SK-N-SH (cell line): Measurements from ENCODE around the gene GPN3. TPM values are rescaled to one million over a fixed set of nuclear protein-coding genes. Genes with fewer than 3 reads are reported as not detected.
A peak's percentile ranks its signal among the peaks of the same experiment; 100 is the strongest.

Experiments used
- CTCF ChIA-PET: fragments of 300-600, 350-600 bp; formaldehyde crosslinking; extraction: SDS; loops from one replicate; lab custom pipeline; 2021; lab: Yijun Ruan, JAX
- POLR2A ChIA-PET: fragments of 350-600 bp; sonication (Branson Sonifier 250); formaldehyde crosslinking; extraction: SDS; loops from one replicate; lab custom pipeline; 2020; ENCODE audit warnings: antibody characterized with exemption, inconsistent platforms; lab: Yijun Ruan, JAX
- DNase-seq: peaks from one replicate; pipeline ENCODE4 v3.0.0; 2012
- H2AFZ ChIP-seq: fragments of 200-600 bp; sonication (generic); 2 replicates; pipeline ENCODE4 v1.8.1; 2016; ENCODE audit warnings: antibody characterized with exemption, mild to moderate bottlenecking, low read depth
- H3F3A ChIP-seq: fragments of 200-600 bp; sonication (generic); replicated peaks from 2 replicates; pipeline ENCODE3; 2016; ENCODE audit warnings: antibody characterized with exemption, mild to moderate bottlenecking; ENCODE audit not compliant: insufficient read depth
- H3K27ac ChIP-seq, 2 experiments: fragments of 200-500 bp in 1 of 2; fragments of 200-600 bp in 1 of 2; sonication (Bioruptor generic) in 1 of 2; sonication (generic), shearing (Covaris generic) in 1 of 2; 2 replicates each; pipeline versions ENCODE4 v1.5.1 to v1.6.1; 2014 to 2016; ENCODE audit warnings: low read depth in 2 of 2, inconsistent platforms in 1 of 2, low read length in 1 of 2, mild to moderate bottlenecking in 1 of 2, mixed read lengths in 1 of 2
- H3K27me3 ChIP-seq: fragments of 200-600 bp; sonication (generic), shearing (Covaris generic); 2 replicates; pipeline ENCODE4 v1.6.1; 2016; ENCODE audit warnings: mixed run types; ENCODE audit not compliant: insufficient read depth
- H3K36me3 ChIP-seq, 2 experiments: fragments of 200-500 bp in 1 of 2; fragments of 200-600 bp in 1 of 2; sonication (Bioruptor generic) in 1 of 2; sonication (generic) in 1 of 2; replicated peaks in 1 of 2; 2 replicates each; pipeline versions ENCODE3 to v1.5.1; 2014 to 2016; ENCODE audit warnings: low read length in 1 of 2, mild to moderate bottlenecking in 1 of 2; ENCODE audit not compliant: insufficient read depth in 2 of 2, control insufficient read depth in 1 of 2
- H3K4me1 ChIP-seq, 2 experiments: fragments of 200-500 bp in 1 of 2; fragments of 200-600 bp in 1 of 2; sonication (Bioruptor generic) in 1 of 2; sonication (generic), shearing (Covaris generic) in 1 of 2; 2 replicates each; pipeline versions ENCODE4 v1.5.1 to v1.6.1; 2014 to 2016; ENCODE audit warnings: low read depth in 1 of 2, low read length in 1 of 2, mixed run types in 1 of 2; ENCODE audit not compliant: insufficient read depth in 2 of 2, control insufficient read depth in 1 of 2
- H3K4me2 ChIP-seq: fragments of 200-600 bp; sonication (generic), shearing (Covaris generic); 2 replicates; pipeline ENCODE4 v1.6.1; 2017; ENCODE audit warnings: mixed run types
- H3K4me3 ChIP-seq, 2 experiments: fragments of 200-500 bp in 1 of 2; fragments of 200-600 bp in 1 of 2; sonication (Bioruptor generic) in 1 of 2; sonication (generic), shearing (Covaris generic) in 1 of 2; 2 replicates each; pipeline versions ENCODE4 v1.5.1 to v1.8.1; 2014 to 2016; ENCODE audit warnings: low read depth in 2 of 2, inconsistent platforms in 1 of 2, low read length in 1 of 2, mild to moderate bottlenecking in 1 of 2, mixed read lengths in 1 of 2, moderate library complexity in 1 of 2
- H3K79me2 ChIP-seq: fragments of 200-600 bp; sonication (generic); 2 replicates; pipeline ENCODE4 v1.8.1; 2017; ENCODE audit warnings: mild to moderate bottlenecking; ENCODE audit not compliant: insufficient read depth
- H3K9ac ChIP-seq: fragments of 200-600 bp; sonication (generic); 2 replicates; pipeline ENCODE4 v1.6.1; 2017; ENCODE audit warnings: mixed run types
- H3K9me2 ChIP-seq: fragments of 200-600 bp; sonication (generic); 2 replicates; pipeline ENCODE4 v1.6.1; 2017; ENCODE audit warnings: mixed run types
- H3K9me3 ChIP-seq: fragments of 200-600 bp; sonication (generic); 2 replicates; pipeline ENCODE4 v1.6.1; 2017; ENCODE audit warnings: mixed run types, mild to moderate bottlenecking, moderate library complexity
- H4K20me1 ChIP-seq: fragments of 200-600 bp; sonication (generic); 2 replicates; pipeline ENCODE4 v1.6.1; 2017; ENCODE audit warnings: mild to moderate bottlenecking, mixed run types; ENCODE audit not compliant: insufficient read depth
- CHD2 ChIP-seq: fragments of 150-350 bp; IDR thresholded peaks from 2 replicates; pipeline ENCODE4 v1.6.1; 2018; ENCODE audit warnings: low read length; ENCODE audit not compliant: partially characterized antibody
- ELF1 ChIP-seq: IDR thresholded peaks from 2 replicates; pipeline ENCODE4 v1.4.0; 2012
- FOSL2 ChIP-seq: IDR thresholded peaks from 2 replicates; pipeline ENCODE4 v1.4.0; 2012; ENCODE audit warnings: low read depth, mild to moderate bottlenecking, moderate library complexity, borderline replicate concordance
- FOXJ3 ChIP-seq: sonication (generic); formaldehyde crosslinking; IDR thresholded peaks from 2 replicates; pipeline ENCODE4 v1.5.1; 2020; ENCODE audit warnings: mild to moderate bottlenecking, missing genetic modification reagents
- JUND ChIP-seq: IDR thresholded peaks from 2 replicates; pipeline ENCODE4 v1.4.0; 2012
- MAX ChIP-seq: IDR thresholded peaks from 2 replicates; pipeline ENCODE4 v1.4.0; 2012; ENCODE audit warnings: low read depth
- MEF2A ChIP-seq: IDR thresholded peaks from 2 replicates; pipeline ENCODE4 v1.4.0; 2012; ENCODE audit warnings: low read depth, borderline replicate concordance
- NFIC ChIP-seq: IDR thresholded peaks from 2 replicates; pipeline ENCODE4 v1.4.0; 2012; ENCODE audit warnings: borderline replicate concordance
- NRF1 ChIP-seq: IDR thresholded peaks from 2 replicates; pipeline ENCODE4 v1.6.1; 2012; ENCODE audit warnings: low read depth, mild to moderate bottlenecking, low read length
- POLR2AphosphoS5 ChIP-seq: IDR thresholded peaks from 2 replicates; pipeline ENCODE4 v1.6.1; 2012; ENCODE audit warnings: low read depth, low read length
- RAD21 ChIP-seq: IDR thresholded peaks from 2 replicates; pipeline ENCODE4 v1.6.1; 2012; ENCODE audit warnings: mild to moderate bottlenecking, low read length
- RFX5 ChIP-seq: IDR thresholded peaks from 2 replicates; pipeline ENCODE4 v1.6.1; 2012; ENCODE audit warnings: mild to moderate bottlenecking, improper control_type of control experiment, low read length
- RXRA ChIP-seq: IDR thresholded peaks from 2 replicates; pipeline ENCODE4 v1.4.0; 2012; ENCODE audit warnings: low read depth, mild to moderate bottlenecking, borderline replicate concordance
- SIN3A ChIP-seq: IDR thresholded peaks from 2 replicates; pipeline ENCODE4 v1.6.1; 2012; ENCODE audit warnings: low read depth, mild to moderate bottlenecking, low read length, moderate library complexity, borderline replicate concordance
- SMC3 ChIP-seq: IDR thresholded peaks from 2 replicates; pipeline ENCODE4 v1.6.1; 2012; ENCODE audit warnings: low read depth, low read length, improper control_type of control experiment
- TAF1 ChIP-seq: IDR thresholded peaks from 2 replicates; pipeline ENCODE4 v1.6.1; 2012; ENCODE audit warnings: low read depth, mild to moderate bottlenecking, low read length, moderate library complexity, borderline replicate concordance
- TEAD4 ChIP-seq: IDR thresholded peaks from 2 replicates; pipeline ENCODE4 v1.4.0; 2012; ENCODE audit warnings: mild to moderate bottlenecking, borderline replicate concordance; ENCODE audit not compliant: insufficient read depth
- WGBS: methylation state at CpG from one replicate; pipeline ENCODE4 v1.1.6; 2017; ENCODE audit warnings: low lambda C conversion rate; 5-methylcytosine and 5-hydroxymethylcytosine counted together
- polyA plus RNA-seq, 3 experiments: library from polyadenylated mRNA; depleted of rRNA; stranded (reverse); fragments of >200 nt; gene quantifications; 2 replicates each; pipeline ENCODE4 v1.2.3, GENCODE V29; 2012
- TF ChIP-seq, protein P1 (sequence below): IDR thresholded peaks from 2 replicates; pipeline ENCODE4; 2012
- TF ChIP-seq, protein P2 (sequence below): IDR thresholded peaks from 2 replicates; pipeline ENCODE4 v1.4.0; 2012; ENCODE audit warnings: low read depth, borderline replicate concordance
- TF ChIP-seq, protein P3 (sequence below): fragments of 150-350 bp; IDR thresholded peaks from 2 replicates; pipeline ENCODE4 v1.6.1; 2016; ENCODE audit warnings: mild to moderate bottlenecking, low read depth, low read length

GPN3 gene
- polyA plus RNA-seq, 1 of the 3 experiments (the other 2 are of a cell fraction): 21.6 TPM

DNA sequence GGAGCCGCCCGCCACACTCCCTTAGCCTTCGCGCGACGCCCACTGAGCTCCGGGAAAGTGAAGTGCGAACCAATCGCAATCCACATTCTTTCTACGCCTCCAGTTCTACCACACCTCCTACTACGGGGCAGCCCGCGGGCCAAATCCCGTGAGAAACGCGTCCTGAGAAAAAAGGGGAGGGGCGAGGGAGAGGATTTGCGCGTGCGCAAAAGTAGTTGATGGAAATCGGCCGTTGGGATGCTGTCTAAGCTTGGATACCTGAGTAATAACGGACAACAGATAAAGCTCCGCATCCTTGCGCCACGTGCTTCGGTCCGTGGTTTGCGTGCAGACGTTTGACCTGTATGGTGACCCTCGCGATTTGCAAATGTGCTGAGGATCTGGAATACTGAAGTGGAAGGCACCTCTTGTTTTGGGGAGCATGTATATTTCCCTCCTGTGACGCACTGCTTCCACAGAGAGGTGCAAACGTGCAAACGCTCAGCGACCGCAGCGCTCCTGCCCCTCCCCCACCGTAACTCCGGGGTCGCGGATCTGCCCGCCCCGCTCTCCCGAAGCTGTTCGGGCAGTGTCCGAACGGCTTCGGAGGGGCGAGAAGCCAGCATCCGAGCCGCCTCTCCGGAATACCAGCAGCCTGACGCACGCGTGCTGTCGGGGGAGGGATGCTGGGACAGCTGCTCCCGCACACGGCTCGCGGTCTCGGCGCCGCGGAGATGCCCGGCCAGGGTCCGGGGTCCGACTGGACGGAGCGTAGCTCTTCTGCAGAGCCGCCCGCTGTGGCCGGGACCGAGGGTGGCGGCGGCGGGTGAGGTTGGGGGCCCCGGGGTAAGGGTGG lies at the start of gene GPN3, which contains the start of gene FAM216A (continued):
- TF ChIP-seq FOSL2: no peak; the same call in 1 of the 2 replicates
- TF ChIP-seq, protein P1, sequence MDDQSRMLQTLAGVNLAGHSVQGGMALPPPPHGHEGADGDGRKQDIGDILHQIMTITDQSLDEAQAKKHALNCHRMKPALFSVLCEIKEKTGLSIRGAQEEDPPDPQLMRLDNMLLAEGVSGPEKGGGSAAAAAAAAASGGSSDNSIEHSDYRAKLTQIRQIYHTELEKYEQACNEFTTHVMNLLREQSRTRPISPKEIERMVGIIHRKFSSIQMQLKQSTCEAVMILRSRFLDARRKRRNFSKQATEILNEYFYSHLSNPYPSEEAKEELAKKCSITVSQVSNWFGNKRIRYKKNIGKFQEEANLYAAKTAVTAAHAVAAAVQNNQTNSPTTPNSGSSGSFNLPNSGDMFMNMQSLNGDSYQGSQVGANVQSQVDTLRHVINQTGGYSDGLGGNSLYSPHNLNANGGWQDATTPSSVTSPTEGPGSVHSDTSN: peak; percentile 31; the same call in 1 of the 2 replicates
- TF ChIP-seq TAF1: peak; percentile 82; the same call in 1 of the 2 replicates
- 0 out of 2 replicates have a peak, but pooled peaks have one; percentile 23 for TF ChIP-seq NFIC
- peak; percentile 86 for TF ChIP-seq POLR2AphosphoS5
- peak; percentile 93 for TF ChIP-seq MAX
- TF ChIP-seq RFX5: peak; percentile 74

- no peaks in the 10 kb centered on the region for H3K79me2 ChIP-seq
- no peak overlapping the region for H2AFZ ChIP-seq
- no peak for DNase-seq
- H3K27me3 ChIP-seq: no peaks in the 10 kb centered on the region
- no peaks in the 10 kb centered on the region for H4K20me1 ChIP-seq
- ChIA-PET POLR2A (no interaction called here), CTCF (no interaction called here)
- 75% methylated on average over 3 of the region's 3 CpGs for WGBS
- no peak overlapping the region for H3K4me3 ChIP-seq
- H3K9me3 ChIP-seq: no peaks in the 10 kb centered on the region
- no peak overlapping the region for H3K27ac ChIP-seq
- H3K36me3 ChIP-seq: no peaks in the 10 kb centered on the region
- H3K9me2 ChIP-seq: no peaks in the 10 kb centered on the region
- no peak for TF ChIP-seq ELF1
- TF ChIP-seq CHD2: no peak
- TF ChIP-seq, protein P2, sequence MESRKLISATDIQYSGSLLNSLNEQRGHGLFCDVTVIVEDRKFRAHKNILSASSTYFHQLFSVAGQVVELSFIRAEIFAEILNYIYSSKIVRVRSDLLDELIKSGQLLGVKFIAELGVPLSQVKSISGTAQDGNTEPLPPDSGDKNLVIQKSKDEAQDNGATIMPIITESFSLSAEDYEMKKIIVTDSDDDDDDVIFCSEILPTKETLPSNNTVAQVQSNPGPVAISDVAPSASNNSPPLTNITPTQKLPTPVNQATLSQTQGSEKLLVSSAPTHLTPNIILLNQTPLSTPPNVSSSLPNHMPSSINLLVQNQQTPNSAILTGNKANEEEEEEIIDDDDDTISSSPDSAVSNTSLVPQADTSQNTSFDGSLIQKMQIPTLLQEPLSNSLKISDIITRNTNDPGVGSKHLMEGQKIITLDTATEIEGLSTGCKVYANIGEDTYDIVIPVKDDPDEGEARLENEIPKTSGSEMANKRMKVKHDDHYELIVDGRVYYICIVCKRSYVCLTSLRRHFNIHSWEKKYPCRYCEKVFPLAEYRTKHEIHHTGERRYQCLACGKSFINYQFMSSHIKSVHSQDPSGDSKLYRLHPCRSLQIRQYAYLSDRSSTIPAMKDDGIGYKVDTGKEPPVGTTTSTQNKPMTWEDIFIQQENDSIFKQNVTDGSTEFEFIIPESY: no peak
- TF ChIP-seq FOSL2: no peak
- no peak for TF ChIP-seq SIN3A
- TF ChIP-seq NRF1: no peak
- TF ChIP-seq, protein P3, sequence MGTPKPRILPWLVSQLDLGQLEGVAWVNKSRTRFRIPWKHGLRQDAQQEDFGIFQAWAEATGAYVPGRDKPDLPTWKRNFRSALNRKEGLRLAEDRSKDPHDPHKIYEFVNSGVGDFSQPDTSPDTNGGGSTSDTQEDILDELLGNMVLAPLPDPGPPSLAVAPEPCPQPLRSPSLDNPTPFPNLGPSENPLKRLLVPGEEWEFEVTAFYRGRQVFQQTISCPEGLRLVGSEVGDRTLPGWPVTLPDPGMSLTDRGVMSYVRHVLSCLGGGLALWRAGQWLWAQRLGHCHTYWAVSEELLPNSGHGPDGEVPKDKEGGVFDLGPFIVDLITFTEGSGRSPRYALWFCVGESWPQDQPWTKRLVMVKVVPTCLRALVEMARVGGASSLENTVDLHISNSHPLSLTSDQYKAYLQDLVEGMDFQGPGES: no peak
- TF ChIP-seq, protein P1: no peak
- TF ChIP-seq SMC3: no peak
- no peak for TF ChIP-seq MAX
- TF ChIP-seq TEAD4: no peak
- TF ChIP-seq MEF2A: no peak
- no peak for TF ChIP-seq JUND
- no peak for TF ChIP-seq TAF1
- TF ChIP-seq FOXJ3 (CRISPR knock-in tag): no peak
- TF ChIP-seq RXRA: no peak
- no peak for TF ChIP-seq RAD21
- TF ChIP-seq, all 33 proteins: peak for 0
- Histone ChIP-seq H3K4me1 (no peaks in the 10 kb centered on the region), H3K9ac (no peak overlapping the region), H3K4me2 (no peak overlapping the region), H3F3A (no peaks in the 10 kb centered on the region)
These were observed 48.9 kb upstream of the GPN3 start for GRCh38 chr12:110516995-110517394.
